Measurements from ENCODE around the gene ITPA. TPM values are rescaled to one million over a fixed set of nuclear protein-coding genes. Genes with fewer than 3 reads are reported as not detected.
A peak's percentile ranks its signal among the peaks of the same experiment; 100 is the strongest.
"Not testable (repeated sequence)": the region's sequence is repeated elsewhere in the genome, so short reads cannot be mapped to it uniquely, and the experiment has no call there.

The ITPA gene
- total RNA-seq, 1 experiment from 2014 or later: 78.9 TPM

GRCh38 chr20:3193806-3194616 is 15.3 kb upstream of the ITPA start:
- no peak for DNase-seq (ENCODE audit: low spot score)
- in situ Hi-C loops (cut with HindIII; ENCODE audit: low sequenced_read_pairs): no loop called here

- in situ Hi-C loops (cut with HindIII; ENCODE audit: low sequenced_read_pairs): no loop called here
- DNase-seq (ENCODE audit: low spot score): no peak
Measured at GRCh38 chr20:3194617-3195280, 14.5 kb upstream of the ITPA start.

DNA sequence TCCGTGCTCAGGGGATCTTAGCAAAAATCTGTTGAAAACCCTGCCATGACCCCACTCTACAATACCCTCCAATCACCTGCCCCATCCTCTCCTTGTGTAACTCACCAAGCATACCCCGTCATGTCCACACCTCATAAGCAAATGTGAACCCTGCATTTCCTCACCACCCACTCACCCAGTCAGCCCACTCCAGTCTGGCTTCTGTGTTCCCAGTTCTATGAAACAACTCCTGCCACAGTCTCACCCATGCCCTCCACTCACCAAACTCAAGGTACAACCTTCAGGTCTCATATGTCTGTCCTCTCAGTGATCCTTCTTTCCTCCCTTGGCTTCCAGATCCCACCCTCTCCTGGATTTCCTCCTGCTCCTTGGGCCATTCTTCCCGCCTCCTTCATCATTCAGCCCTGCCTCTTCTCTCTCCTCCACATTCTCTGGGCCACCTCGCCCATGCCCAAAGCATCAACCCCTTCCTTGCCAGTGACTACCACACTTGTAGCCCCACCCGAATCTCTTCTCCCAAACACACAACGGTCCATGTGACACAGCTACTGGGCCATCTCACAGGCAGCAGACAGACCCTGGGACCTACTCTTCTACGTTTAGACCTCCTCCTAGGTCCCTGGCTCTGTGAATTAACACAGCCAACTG is 13.6 kb upstream of the ITPA start:
- in situ Hi-C loops (cut with HindIII; ENCODE audit: low sequenced_read_pairs): no loop called here
- DNase-seq (ENCODE audit: low spot score): no peak

DNA sequence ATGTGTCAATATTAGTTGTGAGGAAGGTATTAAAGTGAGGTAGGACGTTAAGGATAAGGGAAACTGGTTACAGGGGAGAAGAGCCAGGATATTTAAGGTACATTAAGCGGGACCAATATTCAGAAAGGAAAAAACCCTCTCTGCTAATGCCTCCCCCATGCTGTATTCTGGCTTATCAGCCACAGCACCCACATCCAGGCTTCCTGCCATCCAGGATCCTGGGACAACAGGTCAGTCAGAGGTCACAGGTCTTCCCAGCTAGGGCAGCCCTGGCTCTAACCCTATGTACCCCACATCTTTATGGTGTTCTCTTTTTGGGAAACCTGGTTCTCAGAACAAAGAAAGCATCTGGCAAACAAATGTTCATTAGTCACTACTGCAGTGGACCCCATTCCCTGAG is 10.1 kb upstream of the ITPA start:
- no peak for DNase-seq (ENCODE audit: low spot score)
- in situ Hi-C loops (cut with HindIII; ENCODE audit: low sequenced_read_pairs): no loop called here

- DNase-seq (ENCODE audit: low spot score): no peak
- in situ Hi-C loops (cut with HindIII; ENCODE audit: low sequenced_read_pairs): no loop called here
Measured at GRCh38 chr20:3199976-3200755, 9.1 kb upstream of the ITPA start.

DNA sequence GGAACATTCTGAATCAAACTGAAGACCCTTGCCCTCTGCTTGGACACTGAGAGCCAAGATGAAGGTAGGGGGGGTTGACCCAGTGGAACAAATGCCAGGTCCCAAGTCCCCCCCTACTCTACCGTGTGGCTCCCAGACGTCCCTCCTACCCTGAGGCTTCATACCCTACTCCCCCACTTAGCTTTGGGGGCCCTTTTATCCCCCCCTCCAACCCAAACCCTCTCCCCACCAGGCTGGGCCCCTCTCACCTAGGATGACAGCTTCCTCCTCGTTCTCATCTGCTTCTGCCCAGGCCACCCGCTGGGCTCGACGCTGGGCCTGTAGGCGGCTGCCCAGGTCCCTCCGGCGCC is 6.4 kb upstream of the ITPA start:
- in situ Hi-C loops (cut with HindIII; ENCODE audit: low sequenced_read_pairs): no loop called here
- DNase-seq (ENCODE audit: low spot score): no peak

DNA sequence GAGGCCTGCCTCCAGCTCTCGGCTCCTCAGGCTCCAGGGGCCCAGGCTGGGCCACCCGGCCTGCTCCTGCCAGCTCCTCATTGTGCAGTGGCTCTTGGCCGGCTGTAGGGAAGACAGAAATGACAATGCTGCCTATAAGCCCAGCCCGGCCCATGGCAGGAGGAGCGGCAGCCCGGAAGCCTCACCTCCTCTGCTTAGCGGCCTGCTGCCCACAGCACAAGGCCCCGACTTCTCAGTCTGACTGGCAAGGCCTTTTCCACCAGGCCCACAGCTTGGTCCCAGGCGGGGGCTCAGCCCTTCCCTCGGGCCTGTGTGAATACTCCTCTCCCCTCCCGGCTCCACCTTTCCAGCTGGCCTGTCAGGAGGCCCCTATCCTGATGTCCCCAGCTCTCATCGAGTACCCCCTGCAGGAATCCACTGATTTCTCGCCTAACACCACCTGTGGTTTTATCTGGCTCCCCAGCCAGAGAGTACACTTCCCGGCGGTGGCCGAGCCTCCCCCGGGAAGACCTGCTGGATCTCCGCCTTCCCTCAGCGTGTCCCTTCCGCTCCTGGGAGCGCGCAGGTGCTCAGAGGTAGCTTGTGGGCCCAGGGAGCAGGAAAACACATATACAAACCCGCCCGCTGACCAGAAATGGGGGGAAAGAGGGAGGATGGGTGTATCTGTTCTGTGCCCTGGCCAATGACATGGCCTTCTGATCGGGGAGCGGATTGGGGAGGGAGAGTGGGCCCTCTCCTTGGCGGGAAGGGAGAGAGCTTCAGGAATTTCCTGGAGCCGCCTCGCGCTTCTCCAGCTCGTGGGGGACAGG is 5.8 kb upstream of the ITPA start:
- in situ Hi-C loops (cut with HindIII; ENCODE audit: low sequenced_read_pairs): no loop called here
- DNase-seq (ENCODE audit: low spot score): peak; percentile 62

DNA sequence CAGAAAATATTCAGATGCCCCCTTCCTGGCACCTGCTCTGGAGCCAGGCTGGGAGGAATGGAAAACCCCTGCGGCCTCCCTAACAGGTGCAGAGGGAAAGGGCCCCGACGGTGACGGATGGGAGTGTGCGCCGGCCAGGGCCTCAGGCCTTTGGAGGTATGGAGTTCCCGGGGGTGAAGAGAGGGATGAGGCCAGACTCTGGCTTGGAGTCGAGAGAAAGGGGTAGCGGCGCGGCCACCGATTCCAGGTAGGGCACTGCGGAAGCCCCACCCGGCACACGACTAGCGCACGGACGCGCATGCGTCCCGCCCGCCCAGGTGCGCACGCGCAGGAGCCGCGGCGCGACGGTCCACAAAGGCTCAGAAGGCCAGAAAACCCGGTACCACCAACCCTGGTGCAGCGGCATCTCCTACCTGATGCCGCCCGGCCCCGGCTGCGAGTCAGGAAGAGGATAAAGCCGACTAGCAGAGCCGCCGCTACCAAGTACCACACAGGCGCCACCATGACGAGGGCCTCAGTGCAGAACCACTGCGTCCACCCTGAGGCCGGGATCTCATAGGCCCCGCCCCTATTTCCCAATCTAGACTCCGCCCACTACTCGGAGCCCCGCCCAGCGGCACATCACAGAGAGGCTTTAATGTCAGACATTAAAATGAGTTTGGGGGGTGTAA is 5.0 kb upstream of the ITPA start, which contains the start of gene DDRGK1:
Gene DDRGK1, minus strand, starts transcription at position 559 of the 671 bp plus-strand sequence. Its CDS starts 55 bp downstream, at position 504.
- peak; percentile 91 for DNase-seq (ENCODE audit: low spot score)
- in situ Hi-C loops (cut with HindIII; ENCODE audit: low sequenced_read_pairs): no loop called here

DNA sequence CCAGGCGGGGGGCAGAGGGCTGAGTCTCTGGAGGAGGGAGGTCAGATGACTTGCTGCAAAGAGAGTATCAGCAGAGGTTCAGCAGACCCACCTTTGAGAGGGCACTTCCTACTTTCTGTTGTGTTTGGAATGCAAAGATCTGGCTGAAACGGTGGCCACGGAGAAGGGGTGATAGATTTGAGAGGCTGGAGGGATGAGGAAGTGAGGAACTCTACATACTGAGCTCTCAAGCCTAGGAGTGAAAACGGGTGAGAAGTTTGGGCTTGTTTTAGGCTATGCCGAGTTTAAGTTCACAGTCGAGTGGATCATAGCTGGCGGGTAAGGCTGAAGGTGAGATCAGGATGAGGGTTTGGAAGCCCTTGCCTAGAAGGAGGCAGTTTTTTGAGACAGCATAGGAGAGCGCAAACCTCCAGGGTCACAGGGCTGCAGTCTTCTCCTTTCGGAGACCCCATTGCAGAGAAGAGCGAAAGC is 477 bp upstream of the ITPA start:
- in situ Hi-C loops (cut with HindIII; ENCODE audit: low sequenced_read_pairs): no loop called here
- peak; percentile 38 for DNase-seq (ENCODE audit: low spot score)

GRCh38 chr20:3209946-3210317 is 634 bp downstream of the ITPA start:
- peak; percentile 15 for DNase-seq (ENCODE audit: low spot score)
- in situ Hi-C loops (cut with HindIII; ENCODE audit: low sequenced_read_pairs): no loop called here

- no peak for DNase-seq (ENCODE audit: low spot score)
- in situ Hi-C loops (cut with HindIII; ENCODE audit: low sequenced_read_pairs): no loop called here
Measured at GRCh38 chr20:3210346-3210745, 1.0 kb downstream of the ITPA start.

GRCh38 chr20:3213226-3213625 is 3.9 kb downstream of the ITPA start:
- in situ Hi-C loops (cut with HindIII; ENCODE audit: low sequenced_read_pairs): no loop called here
- no peak for DNase-seq (ENCODE audit: low spot score)

- DNase-seq (ENCODE audit: low spot score); in situ Hi-C loops (cut with HindIII; ENCODE audit: low sequenced_read_pairs): not testable (repeated sequence)
Measured at GRCh38 chr20:3215359-3215917, 6.1 kb downstream of the ITPA start.

- DNase-seq (ENCODE audit: low spot score): peak; percentile 47
- in situ Hi-C loops (cut with HindIII; ENCODE audit: low sequenced_read_pairs): no loop called here
Measured at GRCh38 chr20:3218307-3218988, 9.2 kb downstream of the ITPA start.

DNA sequence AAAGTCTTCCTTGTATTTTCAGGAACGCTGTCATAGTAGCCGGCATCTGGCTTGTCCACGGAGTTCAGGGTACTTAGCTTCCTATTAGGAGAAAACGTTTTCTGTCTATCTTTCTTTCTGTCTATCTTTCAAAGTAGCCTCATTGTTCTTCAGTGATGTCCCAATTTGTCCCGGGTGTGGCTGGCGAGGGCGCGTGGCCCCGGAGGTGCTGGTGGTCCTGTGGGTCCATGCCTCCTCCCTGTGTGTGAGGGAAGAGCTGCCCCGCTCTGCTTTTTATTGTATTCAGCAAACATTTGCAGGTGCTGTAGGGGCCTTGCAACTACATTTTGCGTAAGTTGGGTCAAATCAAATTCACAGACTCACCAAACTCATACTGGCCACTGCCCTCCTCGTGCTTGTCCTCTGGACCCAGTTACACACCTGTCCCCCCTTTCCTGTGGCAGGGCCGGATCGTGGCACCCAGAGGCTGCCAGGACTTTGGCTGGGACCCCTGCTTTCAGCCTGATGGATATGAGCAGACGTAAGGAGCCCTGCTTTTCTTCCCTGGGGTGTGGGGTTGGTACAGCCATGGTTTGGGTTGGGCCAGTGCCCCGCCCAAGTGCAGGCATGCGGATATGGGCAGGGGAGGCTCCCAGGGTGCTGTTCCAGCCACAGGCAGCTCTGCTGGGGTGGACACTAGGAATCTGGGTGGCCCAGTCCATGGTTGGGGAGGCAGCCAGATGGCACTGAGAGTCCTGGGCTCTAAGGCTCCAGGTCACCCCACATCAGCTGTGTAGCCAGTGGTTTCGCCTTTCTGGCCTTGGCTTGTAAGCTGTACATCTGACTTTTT is 12.3 kb downstream of the ITPA start:
- in situ Hi-C loops (cut with HindIII; ENCODE audit: low sequenced_read_pairs): no loop called here

More for the DNA sequence above, 12.3 kb downstream of the ITPA start:
- DNase-seq (ENCODE audit: low spot score): no peak

Measured in G401 (cell line).